ENCODE measurements around the gene DYNC1H1. TPM values are rescaled to one million over a fixed set of nuclear protein-coding genes. Genes with fewer than 3 reads are reported as not detected.

DYNC1H1 gene
- 100 to 1,000 TPM; 242 to 245 TPM for total RNA-seq

DNA sequence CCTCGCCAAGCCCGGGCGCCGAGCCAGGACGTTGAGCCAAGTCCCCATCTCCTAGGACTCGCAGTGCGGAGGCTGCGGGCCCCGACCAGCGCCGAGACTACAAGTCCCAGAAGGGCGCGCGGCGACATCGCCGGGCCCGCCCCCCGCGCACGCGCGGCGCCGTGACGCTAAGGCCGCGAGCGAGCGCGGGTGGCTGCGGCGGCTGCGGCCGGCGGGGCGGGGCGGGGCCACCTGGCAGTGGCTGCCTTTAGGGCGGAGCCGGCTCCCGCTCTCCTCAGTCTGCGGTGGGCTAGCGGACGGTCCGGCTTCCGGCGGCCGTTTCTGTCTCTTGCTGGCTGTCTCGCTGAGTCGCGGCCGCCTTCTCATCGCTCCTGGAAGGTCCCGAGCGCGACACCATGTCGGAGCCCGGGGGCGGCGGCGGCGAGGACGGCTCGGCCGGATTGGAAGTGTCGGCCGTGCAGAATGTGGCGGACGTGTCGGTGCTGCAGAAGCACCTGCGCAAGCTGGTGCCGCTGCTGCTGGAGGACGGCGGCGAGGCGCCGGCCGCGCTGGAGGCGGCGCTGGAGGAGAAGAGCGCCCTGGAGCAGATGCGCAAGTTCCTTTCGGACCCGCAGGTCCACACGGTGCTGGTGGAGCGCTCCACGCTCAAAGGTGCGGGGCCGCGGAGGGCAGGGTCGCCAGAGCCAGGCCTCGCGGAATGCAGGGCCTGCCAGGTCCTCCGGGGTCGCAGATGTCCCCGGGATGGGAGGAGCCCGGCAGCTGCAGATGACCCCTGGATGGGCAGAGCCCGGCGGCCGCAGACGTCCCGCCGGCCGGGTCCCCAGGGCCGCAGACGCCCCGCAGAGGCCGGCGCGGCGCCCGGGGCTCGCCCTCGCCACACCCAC lies at the start of gene DYNC1H1:
TSS of gene DYNC1H1 (plus strand) at position 277 of the 884 bp plus-strand sequence. CDS start at position 396, 119 bp downstream.
- peaks cover 8% of the 10 kb centered on the region for H3K36me3 Mint-ChIP-seq
- H3K4me3 Mint-ChIP-seq, result peak within 1 kb of the TSS; percentile 88
- peaks cover 35% of the 10 kb centered on the region for H3K4me1 Mint-ChIP-seq (ENCODE audit: low read depth)
- peak; percentile 91 for DNase-seq
- intact Hi-C loops (cut with micrococcal nuclease), result loop anchor here (1.0 to 10.0 kb wide), 7 partner anchors 16 to 398 kb away; partner anchors contain the start of genes CINP, HSP90AA1, TECPR2 and WDR20
- H3K27ac Mint-ChIP-seq, result peak within 1 kb of the TSS; percentile 84
- ChIA-PET POLR2A (interaction anchor here (0.9 to 2.4 kb wide), 5 partner anchors 16 to 175 kb away, joined by 3 to 10 read pairs (median 5); partner anchors contain the start of gene WDR20), CTCF (interaction anchor here (1.2 to 3.1 kb wide), 4 partner anchors 23 to 257 kb away, joined by 3 to 17 read pairs (median 7); no protein-coding TSS in a partner anchor)
- H3K27me3 Mint-ChIP-seq, result no peaks in the 10 kb centered on the region
- H3K9me3 Mint-ChIP-seq, result no peaks in the 10 kb centered on the region

DNA sequence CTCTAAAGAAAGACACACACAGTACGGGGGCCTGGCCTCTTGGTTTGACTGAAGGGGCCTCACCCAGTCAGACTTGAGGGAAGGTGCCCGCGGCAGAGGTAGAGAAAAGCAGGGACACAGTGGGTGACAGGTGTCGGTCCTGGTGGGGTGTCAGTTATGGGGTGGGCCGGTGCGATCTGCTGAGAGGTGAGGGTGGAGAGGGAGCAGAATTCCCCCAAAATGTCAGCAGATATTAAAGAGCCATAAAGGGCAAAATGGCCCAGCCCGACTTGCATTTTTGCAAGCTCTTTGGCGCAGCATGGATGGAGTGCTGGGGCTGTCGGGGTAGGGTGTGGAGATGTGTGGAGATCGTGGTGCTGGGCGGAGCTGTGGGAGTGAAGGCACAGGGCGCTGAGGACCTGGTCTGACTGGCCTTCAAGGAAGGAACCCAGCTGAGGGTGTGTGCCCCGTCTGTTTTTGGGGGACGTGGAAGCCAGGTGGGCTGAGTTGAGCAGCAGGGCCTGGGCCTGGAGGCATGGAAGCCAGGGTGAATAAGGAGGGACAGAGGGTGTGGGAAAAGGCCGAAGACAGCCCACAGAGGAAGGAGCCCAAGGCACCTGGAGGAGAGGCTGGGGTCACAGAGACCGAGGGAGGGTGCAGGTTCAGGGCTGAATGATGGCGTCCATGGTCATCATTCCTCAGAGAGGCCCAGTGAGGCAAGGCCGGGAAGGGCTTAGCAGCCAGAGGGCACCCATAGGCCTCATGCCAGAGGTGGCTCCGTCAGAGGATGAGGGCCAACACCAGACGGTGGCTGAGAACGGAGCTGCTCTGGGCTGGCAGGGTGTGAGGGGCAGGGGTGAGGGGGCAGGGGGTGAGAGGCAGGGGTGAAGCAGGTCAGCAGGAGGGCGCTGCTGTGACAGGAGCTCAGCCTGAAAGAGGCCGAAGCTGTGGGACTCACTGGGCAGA lies 48.2 kb upstream of the DYNC1H1 start:
- no peak for DNase-seq
- ChIA-PET POLR2A (no interaction called here), CTCF (no interaction called here)
- Mint-ChIP-seq H3K4me1 (ENCODE audit: low read depth) (no peaks in the 10 kb centered on the region), H3K27ac (peak overlapping the region; percentile 34), H3K36me3 (peaks cover 25% of the 10 kb centered on the region), H3K27me3 (no peaks in the 10 kb centered on the region), H3K9me3 (no peaks in the 10 kb centered on the region), H3K4me3 (no peak overlapping the region)
- intact Hi-C loops (cut with micrococcal nuclease), result no loop called here

DNA sequence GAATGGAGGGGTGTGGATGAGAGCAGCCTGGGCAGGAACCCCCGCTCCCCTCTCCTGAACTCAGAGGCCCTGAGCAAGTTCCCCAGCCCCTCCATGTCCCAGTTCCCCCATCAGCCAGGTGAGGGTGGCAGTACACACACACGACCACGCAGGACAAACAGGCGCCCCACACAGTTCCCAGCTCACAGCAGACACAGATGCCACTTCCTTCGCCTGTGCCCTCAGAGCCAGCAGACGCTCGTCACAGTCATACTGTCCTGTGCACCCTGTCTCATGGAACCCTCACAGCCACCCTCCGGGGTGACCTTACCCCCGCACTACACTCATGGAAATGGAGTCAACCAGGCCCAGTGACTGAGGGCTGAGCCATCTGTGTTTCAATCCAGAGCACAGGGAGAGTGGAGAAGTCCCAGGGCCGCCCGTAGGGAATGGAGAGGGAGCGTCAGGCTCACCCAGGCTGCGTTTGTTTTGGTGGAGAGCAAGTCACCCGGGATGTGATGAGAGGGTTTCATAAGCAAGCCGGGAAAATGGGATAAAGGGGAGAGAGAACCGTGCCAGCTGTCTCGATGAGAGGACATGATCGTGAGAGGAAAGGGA lies 47.5 kb upstream of the DYNC1H1 start:
- no peak for DNase-seq
- intact Hi-C loops (cut with micrococcal nuclease), result no loop called here
- CTCF ChIA-PET, result no interaction called here
- Mint-ChIP-seq H3K27ac (peak overlapping the region; percentile 42), H3K4me1 (ENCODE audit: low read depth) (no peaks in the 10 kb centered on the region), H3K9me3 (no peaks in the 10 kb centered on the region), H3K27me3 (no peaks in the 10 kb centered on the region), H3K4me3 (no peak overlapping the region), H3K36me3 (peaks cover 24% of the 10 kb centered on the region)
- POLR2A ChIA-PET, result no interaction called here

DNA sequence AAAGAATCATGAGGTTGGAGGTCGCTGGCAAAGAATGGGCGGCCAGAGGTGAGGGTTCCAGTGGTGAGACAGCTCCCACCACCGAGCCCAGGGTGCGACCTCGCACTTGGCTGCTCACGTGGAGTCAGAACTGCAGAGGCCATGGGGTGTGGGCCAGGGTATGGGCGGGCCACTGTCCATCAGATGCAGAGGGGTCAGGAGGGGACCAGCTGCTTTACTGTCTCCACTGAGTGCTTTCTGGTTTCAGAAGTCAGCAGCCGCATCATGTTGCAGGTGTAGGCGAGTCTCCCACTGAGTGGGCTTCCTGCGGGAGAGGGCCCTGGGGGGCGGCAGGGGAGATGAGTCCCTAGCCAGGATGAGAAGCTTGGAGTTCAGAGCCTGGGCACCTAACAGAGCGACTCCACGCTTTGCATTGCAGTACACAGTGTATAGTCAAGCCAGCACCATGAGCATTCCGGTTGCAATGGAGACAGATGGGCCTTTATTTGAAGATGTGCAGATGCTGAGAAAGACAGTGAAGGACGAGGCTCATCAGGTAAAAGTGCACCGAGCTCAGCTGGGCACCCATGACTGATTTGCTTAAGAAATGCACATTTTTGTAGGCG lies 46.9 kb upstream of the DYNC1H1 start:
- CTCF ChIA-PET, result no interaction called here
- no peak overlapping the region for H3K27ac Mint-ChIP-seq
- no peak for DNase-seq
- POLR2A ChIA-PET, result no interaction called here
- H3K27me3 Mint-ChIP-seq, result no peaks in the 10 kb centered on the region
- intact Hi-C loops (cut with micrococcal nuclease), result no loop called here
- H3K9me3 Mint-ChIP-seq, result no peaks in the 10 kb centered on the region
- no peaks in the 10 kb centered on the region for H3K4me1 Mint-ChIP-seq (ENCODE audit: low read depth)
- no peak overlapping the region for H3K4me3 Mint-ChIP-seq
- peaks cover 21% of the 10 kb centered on the region for H3K36me3 Mint-ChIP-seq

DNA sequence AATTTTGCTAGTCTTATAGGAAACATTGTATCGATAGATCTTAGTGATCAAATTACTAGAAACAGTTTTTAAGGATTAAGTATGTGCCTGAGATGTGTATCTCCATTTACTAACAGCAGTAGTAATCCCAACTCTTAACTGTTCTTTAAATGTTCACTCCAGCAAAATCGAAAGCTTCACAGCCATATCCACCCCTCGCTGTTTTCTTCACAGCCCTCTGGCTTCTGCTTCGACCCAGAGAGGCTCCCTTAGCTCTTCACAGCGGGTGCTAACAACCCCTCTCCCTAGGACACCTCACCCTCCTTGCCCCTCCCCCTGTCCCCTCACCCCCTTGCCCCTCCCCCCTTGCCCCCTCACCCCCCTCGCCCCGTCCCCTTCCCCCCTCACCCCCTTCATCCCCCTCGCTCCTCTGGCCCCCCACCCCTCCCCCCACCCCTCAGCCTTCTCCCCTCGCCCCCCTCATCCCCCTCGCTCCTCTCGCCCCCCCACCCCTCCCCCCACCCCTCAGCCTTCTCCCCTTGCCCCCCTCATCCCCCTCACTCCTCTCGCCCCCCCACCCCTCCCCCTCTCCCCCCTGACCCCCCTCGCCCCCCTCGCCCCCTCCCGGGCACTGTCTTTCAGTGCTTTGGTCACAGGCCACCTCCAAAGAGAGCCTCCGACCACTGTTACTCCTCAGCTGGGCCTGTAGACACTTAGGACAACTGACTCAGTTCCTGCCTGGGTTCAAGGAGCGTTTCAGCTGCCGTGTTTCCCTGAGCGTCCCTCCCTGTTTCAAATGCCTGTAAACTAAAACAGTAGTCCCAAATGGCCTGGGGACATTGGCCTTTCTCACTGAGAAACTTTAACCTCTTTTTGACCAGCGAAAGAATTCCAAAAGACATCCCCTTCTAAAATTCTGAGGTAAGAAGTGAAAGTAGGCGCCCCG lies 46.0 kb upstream of the DYNC1H1 start:
- no peak overlapping the region for H3K27ac Mint-ChIP-seq
- intact Hi-C loops (cut with micrococcal nuclease), result no loop called here
- CTCF ChIA-PET, result no interaction called here
- no peak overlapping the region for H3K4me3 Mint-ChIP-seq
- H3K36me3 Mint-ChIP-seq, result peaks cover 23% of the 10 kb centered on the region
- POLR2A ChIA-PET, result no interaction called here
- no peaks in the 10 kb centered on the region for H3K9me3 Mint-ChIP-seq
- no peak for DNase-seq
- no peaks in the 10 kb centered on the region for H3K27me3 Mint-ChIP-seq
- H3K4me1 Mint-ChIP-seq (ENCODE audit: low read depth), result no peaks in the 10 kb centered on the region

DNA sequence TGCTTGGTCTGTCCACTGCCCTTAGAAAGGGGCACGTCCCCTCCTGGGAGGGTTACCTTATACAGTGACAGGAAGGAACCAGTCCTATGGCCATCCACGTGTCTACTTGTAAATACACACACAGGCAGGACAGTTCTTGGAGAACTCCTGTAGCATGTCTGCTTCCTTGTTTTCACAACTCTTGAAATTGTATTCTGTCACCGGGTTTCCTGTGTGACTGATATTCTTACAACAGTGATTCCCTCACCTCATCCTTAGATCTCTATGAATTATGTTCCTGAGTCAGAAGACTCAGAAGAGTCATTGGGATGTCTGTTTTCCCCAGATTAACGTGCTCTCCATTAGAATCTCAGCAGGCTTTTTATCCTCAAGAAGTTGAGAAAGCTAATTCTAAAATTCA lies 44.1 kb upstream of the DYNC1H1 start:
- POLR2A ChIA-PET, result interaction anchor here (0.6 kb wide), 1 partner anchor 336 kb away, joined by 4 read pairs; no protein-coding TSS in a partner anchor

DNA sequence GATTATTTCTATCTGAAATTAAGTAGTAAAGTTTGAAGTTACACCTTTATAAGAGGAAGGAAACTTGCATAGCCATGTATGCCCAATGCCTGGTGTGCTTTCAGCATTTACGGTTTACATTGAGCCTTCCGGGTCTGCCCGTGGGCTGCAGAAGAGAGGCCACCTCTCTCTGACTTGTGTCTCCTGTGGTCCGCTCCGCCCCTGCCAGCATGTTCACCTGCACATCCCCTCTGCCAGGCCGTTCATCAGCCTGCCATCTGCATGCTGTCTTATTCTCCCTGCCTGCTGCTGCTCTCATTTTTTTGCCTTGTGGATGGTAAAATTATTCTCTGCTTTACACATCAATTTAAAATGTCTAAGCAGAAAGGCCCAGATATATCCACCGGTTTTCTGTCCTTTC lies 41.5 kb upstream of the DYNC1H1 start:
- Mint-ChIP-seq H3K27me3 (no peaks in the 10 kb centered on the region), H3K9me3 (no peaks in the 10 kb centered on the region), H3K27ac (peak overlapping the region; percentile 4), H3K36me3 (peaks cover 19% of the 10 kb centered on the region), H3K4me3 (no peak overlapping the region), H3K4me1 (ENCODE audit: low read depth) (no peaks in the 10 kb centered on the region)
- DNase-seq, result no peak
- intact Hi-C loops (cut with micrococcal nuclease), result no loop called here
- ChIA-PET CTCF (interaction anchor here (3.0 kb wide), 1 partner anchor 152 kb away, joined by 10 read pairs; no protein-coding TSS in a partner anchor), POLR2A (interaction anchor here (0.6 kb wide), 1 partner anchor 110 kb away, joined by 3 read pairs; no protein-coding TSS in a partner anchor)

More for the DNA sequence above, 44.1 kb upstream of the DYNC1H1 start:
- CTCF ChIA-PET, result interaction anchor here (3.0 kb wide), 1 partner anchor 149 kb away, joined by 10 read pairs; no protein-coding TSS in a partner anchor
- Mint-ChIP-seq H3K36me3 (peaks cover 24% of the 10 kb centered on the region), H3K4me1 (ENCODE audit: low read depth) (no peaks in the 10 kb centered on the region), H3K27ac (peak overlapping the region; percentile 4), H3K27me3 (no peaks in the 10 kb centered on the region), H3K4me3 (no peak overlapping the region), H3K9me3 (no peaks in the 10 kb centered on the region)
- intact Hi-C loops (cut with micrococcal nuclease), result no loop called here
- DNase-seq, result no peak

DNA sequence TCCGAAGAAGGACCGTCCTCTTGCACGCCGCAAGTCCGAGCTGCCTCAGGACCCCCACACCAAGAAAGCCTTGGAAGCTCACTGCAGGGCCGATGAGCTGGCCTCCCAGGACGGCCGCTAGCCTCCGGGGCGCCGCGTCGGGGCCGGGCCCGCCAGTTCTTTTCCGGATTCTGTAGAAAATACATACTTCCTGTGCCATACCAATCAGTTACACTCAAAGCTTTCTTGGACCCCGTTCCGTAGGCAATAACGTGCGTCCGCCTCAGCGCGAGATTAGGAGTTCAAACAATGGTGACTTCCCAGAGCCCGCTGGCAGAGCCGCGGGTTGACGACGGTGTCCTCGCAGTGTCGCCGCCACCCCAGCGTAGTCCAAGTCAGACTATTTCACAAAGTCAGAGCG lies 39.2 kb upstream of the DYNC1H1 start:
- Mint-ChIP-seq H3K27me3 (no peaks in the 10 kb centered on the region), H3K27ac (no peak overlapping the region), H3K4me3 (no peak overlapping the region), H3K36me3 (peaks cover 15% of the 10 kb centered on the region), H3K9me3 (no peaks in the 10 kb centered on the region), H3K4me1 (ENCODE audit: low read depth) (no peaks in the 10 kb centered on the region)
- POLR2A ChIA-PET, result no interaction called here
- intact Hi-C loops (cut with micrococcal nuclease), result no loop called here
- DNase-seq, result no peak
- CTCF ChIA-PET, result no interaction called here

DNA sequence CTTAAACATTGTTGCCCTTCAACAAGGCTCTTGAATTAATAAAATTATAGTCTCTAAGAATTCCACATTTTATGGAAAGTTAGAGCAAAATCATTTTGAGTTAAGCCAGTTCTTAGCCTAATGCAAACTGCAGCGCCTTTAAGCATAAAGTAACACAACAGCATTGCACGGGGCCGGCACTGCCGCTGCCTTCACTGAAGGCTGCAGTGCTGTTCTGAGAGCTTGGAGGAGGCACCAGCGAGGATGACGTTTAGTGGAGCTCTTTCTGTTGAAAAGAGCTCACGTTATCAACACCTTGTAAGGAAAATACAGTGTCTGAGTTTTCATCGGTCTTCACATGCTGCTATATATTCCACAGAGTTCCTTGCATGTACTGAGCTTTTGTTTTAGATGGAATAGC lies 38.3 kb upstream of the DYNC1H1 start:
- DNase-seq, result no peak
- H3K4me1 Mint-ChIP-seq (ENCODE audit: low read depth), result no peaks in the 10 kb centered on the region
- H3K4me3 Mint-ChIP-seq, result no peak overlapping the region
- POLR2A ChIA-PET, result no interaction called here
- CTCF ChIA-PET, result no interaction called here
- H3K27ac Mint-ChIP-seq, result no peak overlapping the region
- intact Hi-C loops (cut with micrococcal nuclease), result no loop called here
- H3K9me3 Mint-ChIP-seq, result no peaks in the 10 kb centered on the region
- peaks cover 9% of the 10 kb centered on the region for H3K36me3 Mint-ChIP-seq
- no peaks in the 10 kb centered on the region for H3K27me3 Mint-ChIP-seq

DNA sequence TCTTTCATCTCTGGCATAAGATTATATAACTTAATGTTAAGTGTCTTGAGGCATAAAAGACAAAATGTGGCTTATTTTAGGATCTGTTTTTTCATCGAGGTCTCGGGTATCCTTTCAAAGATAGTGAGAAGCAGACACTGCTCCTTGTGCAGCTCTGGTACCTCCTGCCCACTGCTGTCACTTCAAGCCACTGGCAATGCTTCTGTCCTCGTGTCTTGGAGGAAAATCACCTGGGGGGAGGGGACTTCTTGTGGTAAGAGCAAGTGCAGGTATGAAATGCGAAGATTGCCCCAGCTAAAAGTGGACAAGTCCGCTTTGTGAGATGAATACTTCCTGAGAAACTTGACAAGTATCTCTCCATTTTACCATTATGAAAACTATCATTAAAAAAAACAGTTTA lies 37.8 kb upstream of the DYNC1H1 start:
- H3K4me3 Mint-ChIP-seq, result no peak overlapping the region
- H3K9me3 Mint-ChIP-seq, result no peaks in the 10 kb centered on the region
- DNase-seq, result no peak
- H3K36me3 Mint-ChIP-seq, result peaks cover 9% of the 10 kb centered on the region
- H3K27me3 Mint-ChIP-seq, result no peaks in the 10 kb centered on the region
- H3K27ac Mint-ChIP-seq, result no peak overlapping the region
- POLR2A ChIA-PET, result no interaction called here
- intact Hi-C loops (cut with micrococcal nuclease), result no loop called here
- CTCF ChIA-PET, result no interaction called here
- no peaks in the 10 kb centered on the region for H3K4me1 Mint-ChIP-seq (ENCODE audit: low read depth)

DNA sequence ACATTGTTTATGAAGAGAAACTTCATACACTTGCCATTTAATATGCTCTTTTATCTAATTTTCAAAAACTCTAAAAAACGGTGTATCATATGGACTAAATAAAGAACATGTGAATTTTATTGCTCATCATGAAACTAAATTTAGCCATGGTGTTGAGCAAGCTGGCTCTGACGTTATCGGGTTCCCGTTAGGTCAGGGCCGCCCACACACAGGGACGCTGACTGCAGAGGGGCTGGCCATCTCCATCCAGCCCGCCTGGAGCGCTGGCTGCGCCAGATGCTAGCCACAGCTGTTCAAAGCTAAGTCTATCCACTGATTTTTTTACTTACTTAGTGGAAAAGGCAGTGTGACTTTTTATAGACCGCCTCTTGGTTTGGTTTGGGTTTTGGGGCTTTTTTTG lies 36.5 kb upstream of the DYNC1H1 start:
- intact Hi-C loops (cut with micrococcal nuclease), result no loop called here

More for the DNA sequence above, 36.5 kb upstream of the DYNC1H1 start:
- no peaks in the 10 kb centered on the region for H3K4me1 Mint-ChIP-seq (ENCODE audit: low read depth)
- H3K9me3 Mint-ChIP-seq, result no peaks in the 10 kb centered on the region
- peak; percentile 61 for DNase-seq
- H3K27ac Mint-ChIP-seq, result no peak overlapping the region
- H3K27me3 Mint-ChIP-seq, result no peaks in the 10 kb centered on the region
- POLR2A ChIA-PET, result no interaction called here
- CTCF ChIA-PET, result interaction anchor here (1.9 kb wide), 1 partner anchor 157 kb away, joined by 6 read pairs; no protein-coding TSS in a partner anchor
- no peak overlapping the region for H3K4me3 Mint-ChIP-seq
- peaks cover 9% of the 10 kb centered on the region for H3K36me3 Mint-ChIP-seq

Measured in activated CD4-positive, alpha-beta memory T cell treated with anti-CD3 and anti-CD28 coated beads for 36 hours (primary cell).